Kidney tubule cell (primary cell): ENCODE measurements around the gene LILRA1.
"Not testable (repeated sequence)": the region's sequence is repeated elsewhere in the genome, so short reads cannot be mapped to it uniquely, and the experiment has no call there.

ENCODE experiments used
- DNase-seq: peaks from one replicate; pipeline ENCODE4 v3.0.0-alpha.2; 2018; ENCODE audit warnings: low spot score

Gene LILRA1

DNA sequence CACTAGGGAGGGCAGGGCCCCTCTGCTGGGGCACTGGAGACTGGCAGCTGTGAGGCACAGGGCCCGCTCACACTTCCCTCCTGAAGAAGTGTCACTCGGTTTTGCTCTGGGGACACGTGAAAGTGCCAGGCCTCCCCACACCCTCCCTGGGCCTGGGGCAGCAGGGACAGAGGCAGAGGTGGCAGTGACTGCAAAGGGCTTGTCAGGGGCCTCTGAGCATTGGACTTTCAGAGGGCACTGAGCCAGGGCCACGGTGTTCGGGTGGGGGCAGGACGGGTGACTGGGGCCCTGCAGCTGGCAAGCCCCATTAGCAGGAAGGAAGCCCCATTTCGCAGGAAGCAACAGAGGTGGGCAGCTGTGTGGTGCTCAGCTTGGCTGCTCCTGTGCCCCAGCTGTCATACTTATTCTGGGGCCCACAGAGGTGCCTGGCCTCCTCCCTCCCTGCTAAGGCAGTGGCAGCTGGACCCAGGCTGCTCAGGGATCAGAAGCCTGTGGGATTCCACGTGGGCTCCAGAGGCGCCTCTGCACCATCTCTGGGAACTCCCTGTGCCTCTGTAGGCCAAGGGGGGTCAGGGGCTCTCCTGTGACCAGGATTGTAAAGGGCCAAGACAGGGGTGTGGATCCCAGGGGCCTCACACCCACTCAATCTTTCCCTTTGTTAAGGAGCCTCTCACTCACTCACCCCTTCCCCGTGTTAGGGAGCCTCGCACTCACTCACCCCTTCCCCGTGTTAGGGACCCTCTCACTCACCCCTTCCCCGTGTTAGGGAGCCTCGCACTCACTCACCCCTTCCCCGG, 31.7 kb downstream of the LILRA1 start:
- DNase-seq = not testable (repeated sequence)

DNA sequence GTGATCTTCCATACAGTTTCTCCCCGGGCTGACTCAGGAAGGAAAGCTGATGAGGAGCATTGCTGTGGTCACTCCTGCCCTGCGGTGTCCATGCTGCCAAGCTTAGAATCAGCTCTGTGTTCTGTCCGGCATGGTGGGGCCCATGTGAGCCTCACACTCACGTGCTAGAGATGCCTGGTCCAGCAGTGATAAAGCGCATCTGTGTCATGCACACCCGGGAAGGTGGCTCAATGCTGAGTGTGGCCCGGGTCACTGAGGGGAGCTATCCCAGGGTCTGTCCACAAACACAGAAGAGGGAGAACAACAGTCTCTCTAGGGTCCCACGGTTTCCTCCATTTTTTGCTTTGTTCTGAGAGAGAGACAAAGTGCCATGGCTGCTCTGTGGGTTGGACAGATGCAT, 33.3 kb downstream of the LILRA1 start:
- DNase-seq = no peak

DNA sequence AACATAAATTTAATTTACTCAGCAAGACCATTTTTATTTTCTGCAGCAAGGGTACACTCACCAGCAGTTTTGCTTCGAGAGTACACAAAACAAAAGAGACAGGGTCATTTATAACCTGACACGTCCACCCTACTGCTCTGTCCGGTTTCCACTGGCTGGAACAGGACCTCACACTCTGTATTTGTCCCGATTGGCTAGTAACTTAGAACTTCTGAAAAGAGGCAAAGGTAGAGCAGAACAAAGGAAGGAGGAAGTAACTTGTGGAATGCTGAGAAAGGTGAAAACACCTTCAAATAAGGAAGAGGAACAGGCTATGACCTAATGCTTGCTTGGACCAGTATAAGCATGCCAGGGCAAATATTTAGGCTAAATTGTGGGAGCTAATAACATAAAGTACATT, 34.5 kb downstream of the LILRA1 start:
- DNase-seq = not testable (repeated sequence)

DNA sequence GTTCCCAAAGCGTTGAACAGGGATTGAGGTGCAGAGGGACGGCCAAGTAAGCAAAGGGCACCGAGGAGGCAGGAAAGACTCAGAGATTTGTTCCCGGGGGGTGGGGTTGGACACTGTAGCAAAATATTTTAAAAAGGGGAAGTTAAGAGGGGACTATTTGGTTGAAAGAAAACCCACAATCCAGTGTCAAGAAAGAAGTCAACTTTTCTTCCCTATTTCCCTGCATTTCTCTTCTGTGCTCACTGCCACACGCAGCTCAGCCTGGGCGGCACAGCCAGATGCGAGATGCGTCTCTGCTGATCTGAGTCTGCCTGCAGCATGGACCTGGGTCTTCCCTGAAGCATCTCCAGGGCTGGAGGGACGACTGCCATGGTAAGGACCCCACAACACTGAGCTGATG, 36.8 kb downstream of the LILRA1 start, which contains the start of gene LILRB1:
Gene LILRB1 (plus strand): TSS at position 223 of the 400 bp plus-strand sequence. CDS start 590 bp downstream, outside the sequence.
- not testable (repeated sequence) for DNase-seq

DNA sequence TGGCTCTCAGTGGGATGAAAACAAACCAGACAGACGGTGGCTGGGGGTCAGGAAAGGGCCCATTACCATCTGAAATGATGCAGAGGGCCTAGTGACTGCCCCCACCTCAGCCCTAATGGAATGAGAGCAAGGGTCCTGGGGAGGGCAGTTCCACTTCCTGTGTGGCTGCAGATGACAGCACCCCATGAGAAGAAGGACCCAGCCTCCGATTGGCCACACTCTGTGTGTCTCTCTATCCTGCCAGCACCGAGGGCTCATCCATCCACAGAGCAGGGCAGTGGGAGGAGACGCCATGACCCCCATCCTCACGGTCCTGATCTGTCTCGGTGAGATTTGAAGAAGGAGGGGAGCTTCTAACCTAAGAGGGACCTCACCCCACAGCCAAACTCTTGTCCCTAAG, 37.4 kb downstream of the LILRA1 start:
- DNase-seq = no peak

DNA sequence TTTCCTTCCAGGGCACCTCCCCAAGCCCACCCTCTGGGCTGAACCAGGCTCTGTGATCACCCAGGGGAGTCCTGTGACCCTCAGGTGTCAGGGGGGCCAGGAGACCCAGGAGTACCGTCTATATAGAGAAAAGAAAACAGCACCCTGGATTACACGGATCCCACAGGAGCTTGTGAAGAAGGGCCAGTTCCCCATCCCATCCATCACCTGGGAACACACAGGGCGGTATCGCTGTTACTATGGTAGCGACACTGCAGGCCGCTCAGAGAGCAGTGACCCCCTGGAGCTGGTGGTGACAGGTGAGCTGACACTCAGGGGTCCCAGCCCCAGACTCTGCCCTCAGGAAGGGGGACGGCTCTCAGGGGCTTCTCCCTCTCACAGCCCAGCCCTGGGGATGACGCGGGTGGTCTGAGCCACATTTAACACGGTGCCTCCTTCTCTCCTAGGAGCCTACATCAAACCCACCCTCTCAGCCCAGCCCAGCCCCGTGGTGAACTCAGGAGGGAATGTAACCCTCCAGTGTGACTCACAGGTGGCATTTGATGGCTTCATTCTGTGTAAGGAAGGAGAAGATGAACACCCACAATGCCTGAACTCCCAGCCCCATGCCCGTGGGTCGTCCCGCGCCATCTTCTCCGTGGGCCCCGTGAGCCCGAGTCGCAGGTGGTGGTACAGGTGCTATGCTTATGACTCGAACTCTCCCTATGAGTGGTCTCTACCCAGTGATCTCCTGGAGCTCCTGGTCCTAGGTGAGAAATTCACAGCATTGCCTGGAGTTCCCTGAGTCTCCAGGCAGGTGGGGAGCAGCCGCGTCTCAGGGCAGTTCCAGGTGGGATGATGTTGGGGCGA, 38.3 kb downstream of the LILRA1 start:
- not testable (repeated sequence) for DNase-seq

DNA sequence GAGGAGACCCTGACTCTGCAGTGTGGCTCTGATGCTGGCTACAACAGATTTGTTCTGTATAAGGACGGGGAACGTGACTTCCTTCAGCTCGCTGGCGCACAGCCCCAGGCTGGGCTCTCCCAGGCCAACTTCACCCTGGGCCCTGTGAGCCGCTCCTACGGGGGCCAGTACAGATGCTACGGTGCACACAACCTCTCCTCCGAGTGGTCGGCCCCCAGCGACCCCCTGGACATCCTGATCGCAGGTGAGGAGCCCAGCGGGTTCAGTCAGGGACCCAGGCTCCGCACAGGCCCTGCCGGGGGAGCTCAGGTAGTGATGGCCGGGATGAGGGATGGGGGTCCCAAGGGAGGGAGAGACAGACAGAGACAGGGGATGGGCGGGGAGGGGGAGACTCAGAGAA, 39.1 kb downstream of the LILRA1 start:
- DNase-seq = not testable (repeated sequence)

DNA sequence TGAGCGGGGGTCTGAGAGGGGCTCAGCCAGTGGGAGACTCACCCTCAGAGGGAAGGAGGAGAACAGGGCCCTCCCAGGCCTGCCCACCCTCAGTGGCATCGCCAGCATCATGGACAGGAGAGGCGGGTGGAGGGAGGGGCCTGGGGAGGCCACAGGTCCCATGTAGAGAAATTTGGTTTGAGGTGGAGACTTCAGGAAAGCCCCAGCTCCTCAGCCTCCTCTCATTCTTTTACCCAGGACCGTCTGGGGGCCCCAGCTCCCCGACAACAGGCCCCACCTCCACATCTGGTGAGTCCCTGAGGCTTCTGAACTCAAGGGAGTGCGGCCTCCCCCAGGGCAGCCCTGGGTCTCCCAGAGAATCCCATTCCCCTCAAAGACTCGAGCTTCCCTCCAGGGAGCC, 40.0 kb downstream of the LILRA1 start:
- no peak for DNase-seq

DNA sequence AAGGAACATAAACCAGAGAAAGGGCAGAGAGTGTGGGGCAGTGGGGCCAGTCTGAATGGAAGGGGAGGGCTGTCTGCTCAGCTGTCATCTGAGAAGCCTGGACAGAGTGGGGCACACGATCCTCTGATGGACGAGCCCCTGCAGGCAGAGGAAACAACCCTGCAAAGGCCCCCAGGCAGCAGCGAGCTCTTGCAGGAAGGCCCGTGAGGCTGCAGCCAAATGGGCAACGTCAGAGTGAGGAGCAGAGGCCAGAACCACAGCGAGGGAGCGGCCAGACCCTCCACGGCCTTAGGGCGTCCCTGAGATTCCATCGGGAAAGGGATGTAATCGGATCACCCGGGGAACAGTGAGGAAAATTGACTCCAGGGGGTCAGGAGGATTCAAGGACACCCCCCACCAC, 42.6 kb downstream of the LILRA1 start:
- not testable (repeated sequence) for DNase-seq

DNA sequence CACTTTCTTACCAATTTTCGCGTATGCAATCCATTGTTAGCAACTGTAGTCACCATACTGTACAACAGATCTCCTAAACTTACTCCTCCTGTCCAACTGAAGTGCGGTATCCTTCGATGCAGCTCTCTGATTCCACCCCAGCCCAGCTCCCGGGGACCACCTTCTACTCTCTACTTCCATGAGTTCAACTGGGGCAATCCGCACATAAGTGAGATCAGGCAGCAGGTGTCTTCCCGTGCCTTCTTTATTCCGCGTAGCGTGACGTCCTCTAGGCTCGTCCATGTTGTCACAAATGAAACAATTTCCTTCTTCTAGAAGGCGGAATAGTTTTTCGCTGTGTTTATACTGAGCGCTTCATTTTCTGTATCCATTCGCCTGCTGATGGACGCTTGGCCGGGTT, 45.3 kb downstream of the LILRA1 start:
- DNase-seq = no peak

DNA sequence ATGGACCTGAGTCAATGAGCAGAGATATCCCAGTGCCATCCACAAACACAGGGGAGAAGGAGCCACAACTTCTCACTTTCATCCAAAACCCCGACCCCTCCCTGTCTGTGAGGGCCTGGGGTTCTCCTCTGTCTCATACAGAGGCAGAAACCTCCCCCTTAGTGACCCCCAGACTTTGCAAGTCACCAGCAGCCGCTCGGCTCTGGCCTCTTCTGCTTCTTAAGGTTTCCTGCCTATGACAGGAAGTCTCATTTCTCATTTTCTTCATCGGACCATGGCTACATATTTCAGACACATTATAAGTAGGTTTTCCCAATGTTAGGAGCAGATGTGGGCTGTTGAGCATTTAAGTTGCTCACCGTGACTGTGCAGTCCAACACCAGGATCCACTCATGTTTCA, 49.5 kb downstream of the LILRA1 start:
- DNase-seq = not testable (repeated sequence)

DNA sequence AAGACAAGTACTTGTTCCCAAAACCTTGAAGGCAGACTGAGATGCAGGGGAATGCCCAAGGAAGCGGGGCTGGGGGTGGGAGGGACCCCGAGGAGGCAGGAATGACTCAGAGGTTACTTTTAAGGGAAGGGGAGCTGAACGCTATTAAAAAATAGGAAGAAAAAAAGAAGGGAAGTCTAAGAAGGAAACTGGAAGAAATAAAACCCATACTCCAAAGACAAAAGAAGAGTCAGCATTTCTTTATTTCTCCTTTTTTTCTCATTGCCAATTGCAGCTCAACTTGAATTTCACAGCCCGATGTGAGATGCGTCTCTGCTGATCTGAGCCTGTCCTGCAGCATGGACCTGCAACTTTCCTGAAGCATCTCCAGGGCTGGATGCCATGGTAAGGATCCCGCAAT, 50.2 kb downstream of the LILRA1 start:
- DNase-seq = not testable (repeated sequence)

DNA sequence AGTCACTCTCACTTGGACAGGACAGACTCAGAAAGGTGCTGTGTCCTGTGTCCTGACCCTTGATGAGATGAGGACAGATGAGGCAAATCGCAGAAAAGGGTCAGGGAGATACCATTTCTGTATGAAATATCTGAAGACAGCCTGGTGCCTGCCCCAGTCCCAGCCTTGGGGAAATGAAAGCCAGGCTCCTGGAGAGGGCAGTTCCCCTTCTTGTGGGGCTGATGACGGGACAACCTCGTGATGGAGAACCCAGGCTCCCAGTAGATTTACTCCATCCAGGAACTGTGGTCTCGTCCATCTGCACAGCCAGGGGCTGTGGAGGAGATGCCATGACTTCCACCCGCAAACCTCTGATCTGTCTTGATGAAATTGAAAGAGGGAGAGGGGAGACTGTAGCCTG, 50.6 kb downstream of the LILRA1 start:
- DNase-seq = no peak

DNA sequence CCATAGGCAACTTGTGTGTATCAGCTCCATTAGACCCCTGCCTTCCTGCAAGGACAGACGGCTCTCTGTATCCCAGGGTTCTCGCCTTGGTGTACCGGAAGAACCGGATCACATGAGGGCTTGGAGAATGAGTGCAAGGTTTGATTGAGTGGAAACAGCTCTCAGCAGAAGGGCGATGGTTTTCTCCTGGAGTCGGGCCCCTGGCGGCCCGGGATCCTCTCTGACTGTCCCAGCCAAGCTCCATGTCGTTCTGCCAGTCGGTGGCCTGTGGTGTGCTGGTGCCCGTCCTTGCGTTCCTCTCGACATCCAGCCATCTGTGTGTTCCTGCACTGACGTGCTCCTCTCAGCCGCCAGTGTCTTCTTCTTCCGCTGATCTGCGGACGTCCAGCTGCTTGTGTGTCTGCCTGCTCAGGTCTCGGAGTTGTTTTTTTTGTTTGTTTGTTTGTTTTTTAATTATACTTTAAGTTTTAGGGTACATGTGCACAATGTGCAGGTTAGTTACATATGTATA, 53.0 kb downstream of the LILRA1 start:
- no peak for DNase-seq

DNA sequence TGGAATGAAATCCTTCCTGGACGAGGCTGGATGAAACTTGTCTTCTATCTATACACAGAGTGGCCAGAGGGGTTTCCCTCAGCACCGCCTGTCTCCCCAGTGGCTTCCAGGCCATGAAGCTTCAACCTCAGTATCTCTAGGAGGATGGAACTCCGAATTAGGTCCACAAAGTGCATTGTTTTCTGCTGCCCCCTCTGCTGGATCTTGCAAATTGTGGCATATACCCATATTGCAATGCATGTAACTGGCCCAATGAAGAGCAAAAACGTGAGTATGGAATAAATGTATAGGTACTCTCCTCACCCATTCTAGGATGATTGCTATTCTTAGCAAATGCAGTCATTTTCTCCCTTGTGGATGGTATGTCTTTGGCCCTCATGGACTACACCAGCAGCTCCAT, 54.7 kb downstream of the LILRA1 start:
- DNase-seq = no peak

DNA sequence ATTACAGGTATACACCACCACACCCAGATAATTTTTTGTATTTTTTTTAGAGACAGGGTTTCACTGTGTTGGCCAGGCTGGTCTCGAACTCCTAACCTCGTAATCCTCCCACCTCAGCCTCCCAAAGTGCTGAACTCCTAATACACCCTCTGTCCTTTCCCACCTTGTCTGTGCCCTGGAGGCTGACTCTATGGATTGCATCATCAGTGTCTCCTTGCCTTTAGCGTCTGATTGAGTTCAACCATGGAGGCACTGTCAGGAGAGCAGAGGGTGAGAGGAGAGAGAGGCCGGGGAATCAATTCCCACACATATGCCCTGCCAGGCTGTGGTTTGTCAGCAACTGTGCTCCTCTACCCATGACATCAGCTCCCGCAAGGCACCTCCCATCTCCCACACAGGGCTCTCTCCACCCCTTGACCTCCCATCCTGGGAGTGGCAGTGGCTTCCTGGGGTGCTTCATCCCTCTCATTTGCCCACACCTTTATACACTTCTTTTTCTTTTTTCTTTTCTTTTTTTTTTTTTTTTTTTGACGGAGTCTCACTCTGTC, 56.8 kb downstream of the LILRA1 start:
- DNase-seq = no peak
